ENCODE measurements around the gene STRIT1. TPM values are rescaled to one million over a fixed set of nuclear protein-coding genes. Genes with fewer than 3 reads are reported as not detected.

Gene STRIT1
- total and polyA plus RNA-seq, 2 experiments from 2014 or later, result 0.60 to 1.4 TPM

- Histone ChIP-seq H3K79me2 (no peaks in the 10 kb centered on the region), H3K4me1 (ENCODE audit: insufficient read depth) (no peaks in the 10 kb centered on the region), H3K9me3 (ENCODE audit: low read depth) (no peaks in the 10 kb centered on the region), H3K4me2 (no peak overlapping the region), H2AFZ (no peak overlapping the region), H3K9me2 (replicated peaks; ENCODE audit: insufficient read depth) (no peaks in the 10 kb centered on the region), H3K36me3 (replicated peaks; ENCODE audit: insufficient read depth, low read depth) (no peaks in the 10 kb centered on the region), H3K4me3 (no peak overlapping the region), H4K20me1 (ENCODE audit: insufficient read depth, poor library complexity, severe bottlenecking) (no peaks in the 10 kb centered on the region), H3K27ac (no peak overlapping the region), H3K27me3 (no peaks in the 10 kb centered on the region)
- no peak for TF ChIP-seq CTCF (IDR thresholded peaks at IDR 0.05; ENCODE audit: poor library complexity)
- no peak for TF ChIP-seq EZH2phosphoT487 (IDR thresholded peaks at IDR 0.05; ENCODE audit: low read depth, severe bottlenecking, unreplicated experiment)
- TF ChIP-seq EZH2 (IDR thresholded peaks at IDR 0.05; ENCODE audit: borderline replicate concordance), result no peak
- WGBS (ENCODE audit: low lambda C conversion rate, missing lambda C conversion rate), result 93% methylated on average over 2 of the region's 2 CpGs
- no peak for DNase-seq (ENCODE audit: low spot score)
These were observed 50.0 kb downstream of the STRIT1 start for GRCh38 chr3:155243512-155243921.

GRCh38 chr3:155242342-155242741 is 51.1 kb downstream of the STRIT1 start:
- Histone ChIP-seq H2AFZ (no peak overlapping the region), H3K27ac (no peak overlapping the region), H3K9me3 (ENCODE audit: low read depth) (no peaks in the 10 kb centered on the region), H3K36me3 (replicated peaks; ENCODE audit: insufficient read depth, low read depth) (no peaks in the 10 kb centered on the region), H4K20me1 (ENCODE audit: insufficient read depth, poor library complexity, severe bottlenecking) (no peaks in the 10 kb centered on the region), H3K27me3 (no peaks in the 10 kb centered on the region), H3K4me3 (no peak overlapping the region), H3K4me2 (no peak overlapping the region), H3K79me2 (no peaks in the 10 kb centered on the region), H3K9me2 (replicated peaks; ENCODE audit: insufficient read depth) (no peaks in the 10 kb centered on the region), H3K4me1 (ENCODE audit: insufficient read depth) (no peaks in the 10 kb centered on the region)
- no peak for DNase-seq (ENCODE audit: low spot score)
- no peak for TF ChIP-seq EZH2 (IDR thresholded peaks at IDR 0.05; ENCODE audit: borderline replicate concordance)
- TF ChIP-seq CTCF (IDR thresholded peaks at IDR 0.05; ENCODE audit: poor library complexity), result no peak
- no peak for TF ChIP-seq EZH2phosphoT487 (IDR thresholded peaks at IDR 0.05; ENCODE audit: low read depth, severe bottlenecking, unreplicated experiment)

- Histone ChIP-seq H3K36me3 (replicated peaks; ENCODE audit: insufficient read depth, low read depth) (no peaks in the 10 kb centered on the region), H3K27me3 (no peaks in the 10 kb centered on the region), H3K9me3 (ENCODE audit: low read depth) (no peaks in the 10 kb centered on the region), H3K4me2 (no peak overlapping the region), H3K79me2 (no peaks in the 10 kb centered on the region), H4K20me1 (ENCODE audit: insufficient read depth, poor library complexity, severe bottlenecking) (no peaks in the 10 kb centered on the region), H2AFZ (no peak overlapping the region), H3K4me1 (ENCODE audit: insufficient read depth) (no peaks in the 10 kb centered on the region), H3K4me3 (no peak overlapping the region), H3K27ac (no peak overlapping the region), H3K9me2 (replicated peaks; ENCODE audit: insufficient read depth) (no peaks in the 10 kb centered on the region)
- TF ChIP-seq CTCF (IDR thresholded peaks at IDR 0.05; ENCODE audit: poor library complexity), result no peak
- no peak for TF ChIP-seq EZH2 (IDR thresholded peaks at IDR 0.05; ENCODE audit: borderline replicate concordance)
- no peak for TF ChIP-seq EZH2phosphoT487 (IDR thresholded peaks at IDR 0.05; ENCODE audit: low read depth, severe bottlenecking, unreplicated experiment)
- DNase-seq (ENCODE audit: low spot score), result no peak
- 64% methylated on average over 4 of the region's 4 CpGs for WGBS (ENCODE audit: low lambda C conversion rate, missing lambda C conversion rate)
These were observed 51.9 kb downstream of the STRIT1 start for GRCh38 chr3:155241579-155241978.

Other genes starting within 250 kb of the STRIT1 start
- 223 and 250 TPM in 2 replicates for gene MME, start 213.4 kb downstream of the STRIT1 start, total RNA-seq
- 135 TPM in 2 replicates for gene MME, start 213.4 kb downstream of the STRIT1 start, polyA plus RNA-seq

All from hepatocyte (in vitro differentiated cells).